Naive B cell (primary cell): Measurements from ENCODE around the gene POLR2C. TPM values are rescaled to one million over a fixed set of nuclear protein-coding genes. Genes with fewer than 3 reads are reported as not detected.
A peak's percentile ranks its signal among the peaks of the same experiment; 100 is the strongest.

ENCODE experiments used
- ATAC-seq, 2 donors: fragments of 150-1000 bp; cut with Tn5 transposase; 2 replicates each; pipeline ENCODE4 v1.10.0; 2021; ENCODE audit warnings: low read depth in 2 of 2, mild to moderate bottlenecking in 2 of 2, moderate library complexity in 2 of 2
- DNase-seq: peaks from one replicate; pipeline ENCODE4 v3.0.0; 2022
- H3K27ac Mint-ChIP-seq, 6 donors: one replicate each; pipeline ENCODE4 v1.8.0; 2020 to 2022; ENCODE audit warnings: mild to moderate bottlenecking in 6 of 6, mixed read lengths in 6 of 6, moderate library complexity in 5 of 6, inconsistent platforms in 2 of 6
- H3K27me3 Mint-ChIP-seq, 3 donors: one replicate each; pipeline ENCODE4 v1.8.0; 2021 to 2022; ENCODE audit warnings: mixed read lengths in 3 of 3, mild to moderate bottlenecking in 1 of 3
- H3K36me3 Mint-ChIP-seq, 2 donors: one replicate each; pipeline ENCODE4 v1.8.0; 2020 to 2022; ENCODE audit warnings: mixed read lengths in 2 of 2, inconsistent platforms in 1 of 2, mild to moderate bottlenecking in 1 of 2
- H3K4me1 Mint-ChIP-seq, 3 donors: one replicate each; pipeline ENCODE4 v1.8.0; 2020 to 2022; ENCODE audit warnings: mixed read lengths in 3 of 3, inconsistent platforms in 1 of 3, mild to moderate bottlenecking in 1 of 3, moderate library complexity in 1 of 3
- H3K4me3 Mint-ChIP-seq, 8 donors: one replicate each; pipeline ENCODE4 v1.8.0; 2020 to 2022; ENCODE audit warnings: mild to moderate bottlenecking in 8 of 8, mixed read lengths in 8 of 8, moderate library complexity in 8 of 8, inconsistent platforms in 2 of 8
- H3K9me3 Mint-ChIP-seq, 7 donors: one replicate each; pipeline ENCODE4 v1.8.0; 2020 to 2022; ENCODE audit warnings: mixed read lengths in 7 of 7, mild to moderate bottlenecking in 5 of 7, inconsistent platforms in 2 of 7, moderate library complexity in 1 of 7
- polyA plus RNA-seq, 6 donors: library from polyadenylated mRNA; unstranded; fragments of 300-500 nt; fragmentation: Illumina TruSeq; gene quantifications; one replicate each; pipeline ENCODE4 v1.2.3, GENCODE V29; 2021; ENCODE audit warnings: low read depth in 6 of 6

POLR2C gene
- polyA plus RNA-seq, 6 donors from 2014 or later: 33.6 to 59.9 (median 39.7) TPM

DNA sequence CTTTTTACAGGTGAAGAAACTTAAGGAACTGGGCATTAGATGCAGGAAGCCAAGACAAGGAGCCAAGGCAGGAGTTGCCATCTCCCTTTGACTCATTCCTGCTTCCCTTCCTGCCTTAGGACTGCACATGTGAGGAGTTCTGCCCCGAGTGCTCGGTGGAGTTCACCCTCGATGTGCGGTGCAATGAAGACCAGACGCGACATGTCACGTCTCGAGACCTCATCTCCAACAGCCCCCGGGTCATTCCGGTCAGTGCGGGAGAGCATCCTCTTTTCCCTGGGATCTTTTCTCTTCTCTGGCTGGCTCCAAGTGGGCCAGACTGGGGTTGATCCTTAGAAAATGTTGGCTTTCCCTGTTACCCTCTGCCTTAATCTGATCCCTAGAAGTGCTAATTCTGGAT, 6.6 kb downstream of the POLR2C start:
- no peak for ATAC-seq
- Mint-ChIP-seq H3K4me3 (peak overlapping the region in 1 of 8 donors; percentile 7), H3K27me3 (no peaks in the 10 kb centered on the region), H3K27ac (peak overlapping the region in 1 of 6 donors; percentile 30), H3K36me3 (peaks cover 0 to 23% of the 10 kb centered on the region in 2 donors), H3K9me3 (no peaks in the 10 kb centered on the region), H3K4me1 (peaks cover 9 to 18% (median 18%) of the 10 kb centered on the region in 3 donors)
- DNase-seq: no peak

DNA sequence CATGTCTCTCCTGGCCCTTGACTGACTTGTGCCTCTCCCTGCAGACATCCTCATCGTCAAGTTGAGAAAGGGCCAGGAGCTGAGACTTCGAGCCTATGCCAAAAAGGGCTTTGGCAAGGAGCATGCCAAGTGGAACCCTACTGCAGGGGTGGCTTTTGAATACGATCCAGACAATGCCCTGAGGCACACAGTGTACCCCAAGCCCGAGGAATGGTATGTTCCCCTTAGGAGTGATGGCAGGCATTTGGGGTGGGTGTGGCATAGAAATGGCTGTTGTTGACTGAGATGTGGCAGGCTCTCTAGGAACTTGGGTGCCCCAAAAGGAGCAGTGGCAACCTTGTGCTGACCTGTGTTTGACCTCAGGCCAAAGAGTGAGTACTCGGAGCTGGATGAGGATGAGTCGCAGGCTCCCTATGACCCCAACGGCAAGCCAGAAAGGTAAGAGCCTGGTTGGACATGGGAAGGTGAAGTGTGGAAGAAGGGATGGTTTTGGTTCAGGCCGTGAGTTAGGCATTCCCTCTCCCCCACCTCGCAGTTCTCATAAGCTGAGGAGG, 7.5 kb downstream of the POLR2C start:
- no peaks in the 10 kb centered on the region for H3K9me3 Mint-ChIP-seq
- peaks cover 1 to 11% (median 10%) of the 10 kb centered on the region in 3 donors for H3K4me1 Mint-ChIP-seq
- no peak for DNase-seq
- no peak overlapping the region for H3K27ac Mint-ChIP-seq
- H3K4me3 Mint-ChIP-seq: no peak overlapping the region
- no peak for ATAC-seq
- peaks cover 0 to 23% of the 10 kb centered on the region in 2 donors for H3K36me3 Mint-ChIP-seq
- no peaks in the 10 kb centered on the region for H3K27me3 Mint-ChIP-seq

- H3K36me3 Mint-ChIP-seq: peaks cover 0 to 23% of the 10 kb centered on the region in 2 donors
- no peak overlapping the region for H3K4me3 Mint-ChIP-seq
- no peak for DNase-seq
- H3K27me3 Mint-ChIP-seq: no peaks in the 10 kb centered on the region
- H3K4me1 Mint-ChIP-seq: peaks cover 6 to 11% (median 10%) of the 10 kb centered on the region in 3 donors
- no peaks in the 10 kb centered on the region for H3K9me3 Mint-ChIP-seq
- no peak overlapping the region for H3K27ac Mint-ChIP-seq
- ATAC-seq: no peak
Observed at GRCh38 chr16:57470711-57471110, 8.2 kb downstream of the POLR2C start.

DNA sequence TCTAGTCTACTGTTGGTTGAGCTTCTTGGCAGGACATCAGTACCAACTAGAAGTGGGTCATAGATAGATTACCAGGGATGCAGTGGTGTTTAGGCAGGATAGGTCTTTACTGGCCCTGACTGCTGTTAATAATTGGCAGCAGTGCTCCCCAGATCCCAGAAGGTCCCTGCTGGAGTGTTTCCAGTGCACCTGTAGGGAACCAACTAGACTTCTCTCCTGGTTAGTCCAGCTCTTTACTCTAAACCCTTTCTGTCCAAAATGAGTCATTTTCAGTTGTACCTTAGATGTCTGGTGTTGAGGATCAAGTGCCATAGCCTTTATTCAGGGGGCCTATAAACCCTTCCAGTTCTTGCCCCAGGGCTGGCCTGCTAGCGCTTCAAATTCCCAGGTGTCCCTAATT, 8.7 kb downstream of the POLR2C start:
- Mint-ChIP-seq H3K27ac (no peak overlapping the region), H3K4me3 (no peak overlapping the region), H3K36me3 (peaks cover 0 to 23% of the 10 kb centered on the region in 2 donors), H3K4me1 (peaks cover 11 to 15% (median 11%) of the 10 kb centered on the region in 3 donors), H3K9me3 (no peaks in the 10 kb centered on the region), H3K27me3 (no peaks in the 10 kb centered on the region)
- no peak for ATAC-seq
- DNase-seq: no peak

GRCh38 chr16:57471852-57472664, 9.6 kb downstream of the POLR2C start:
- DNase-seq (no peak), ATAC-seq (no peak)
- Mint-ChIP-seq H3K27me3 (no peaks in the 10 kb centered on the region), H3K9me3 (no peaks in the 10 kb centered on the region), H3K4me1 (peaks cover 17 to 20% (median 17%) of the 10 kb centered on the region in 3 donors), H3K27ac (peak overlapping the region in 3 of 6 donors; percentile 28 to 91 (median 65)), H3K4me3 (no peak overlapping the region), H3K36me3 (peaks cover 0 to 23% of the 10 kb centered on the region in 2 donors)

GRCh38 chr16:57472665-57473060, 10.2 kb downstream of the POLR2C start:
- H3K36me3 Mint-ChIP-seq: peaks cover 0 to 19% of the 10 kb centered on the region in 2 donors

DNA sequence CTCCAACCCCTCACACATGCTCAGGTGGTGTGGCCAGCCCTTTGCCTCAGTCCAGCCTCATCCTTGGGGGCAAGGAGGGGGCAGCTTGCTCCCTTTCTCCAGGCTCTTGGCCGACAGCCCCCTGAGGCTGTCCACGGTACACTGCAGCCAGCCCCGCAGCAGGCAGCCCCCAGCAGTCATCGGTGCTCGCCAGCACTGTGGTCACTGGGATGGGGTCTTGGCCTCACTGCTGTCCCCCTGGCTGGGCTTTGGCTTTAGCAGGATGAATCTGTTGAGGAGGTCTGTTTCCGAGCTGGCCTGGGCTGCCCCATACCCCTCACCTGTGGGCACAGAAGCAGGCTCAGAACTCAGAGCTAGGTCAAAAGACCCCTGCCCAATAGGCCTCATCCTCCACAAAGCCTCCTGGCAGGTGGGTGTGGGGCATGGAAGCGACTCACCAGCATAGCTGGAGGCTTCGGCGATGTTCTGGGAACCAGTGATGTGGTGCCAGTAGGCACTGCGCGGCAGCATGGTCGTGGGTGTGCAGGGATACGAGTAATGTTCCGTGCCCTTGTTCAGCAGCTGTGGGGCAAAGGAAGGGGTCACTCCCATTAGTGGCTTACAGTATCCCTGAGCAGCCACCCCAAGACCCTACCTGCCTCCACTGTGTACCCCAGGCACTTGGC, 10.8 kb downstream of the POLR2C start:
- no peak for DNase-seq
- no peak overlapping the region for H3K27ac Mint-ChIP-seq
- H3K4me1 Mint-ChIP-seq: peaks cover 19 to 27% (median 21%) of the 10 kb centered on the region in 3 donors
- peaks cover 0 to 13% of the 10 kb centered on the region in 2 donors for H3K36me3 Mint-ChIP-seq
- H3K4me3 Mint-ChIP-seq: no peak overlapping the region
- no peak for ATAC-seq
- no peaks in the 10 kb centered on the region for H3K27me3 Mint-ChIP-seq
- no peaks in the 10 kb centered on the region for H3K9me3 Mint-ChIP-seq

More at GRCh38 chr16:57472665-57473060, 10.2 kb downstream of the POLR2C start:
- Mint-ChIP-seq H3K27me3 (no peaks in the 10 kb centered on the region), H3K9me3 (no peaks in the 10 kb centered on the region), H3K4me3 (no peak overlapping the region), H3K27ac (peak overlapping the region in 2 of 6 donors; percentile 65 to 74), H3K4me1 (peaks cover 17 to 20% (median 20%) of the 10 kb centered on the region in 3 donors)
- no peak for DNase-seq
- ATAC-seq: no peak

DNA sequence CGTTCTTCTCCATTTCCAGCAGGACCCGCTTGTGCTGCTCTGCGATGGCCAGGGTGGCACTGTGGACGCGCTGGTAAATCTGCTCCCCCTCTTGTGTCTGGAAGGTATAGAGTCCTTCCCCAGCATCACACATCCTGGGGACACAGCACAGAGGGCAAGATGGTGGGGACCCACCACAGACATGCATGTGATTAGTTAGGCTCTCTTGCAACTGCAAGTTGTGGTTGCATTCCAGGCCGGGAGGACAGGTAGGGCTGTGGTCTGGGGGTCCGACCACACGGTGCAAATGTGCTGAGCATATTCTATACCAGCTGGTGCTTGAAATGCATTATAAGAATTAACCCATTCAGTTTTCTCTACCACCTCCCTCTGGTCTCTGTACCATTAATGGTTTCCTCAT, 11.4 kb downstream of the POLR2C start:
- ATAC-seq (no peak), DNase-seq (no peak)
- Mint-ChIP-seq H3K4me1 (peaks cover 21 to 33% (median 27%) of the 10 kb centered on the region in 3 donors), H3K27me3 (peaks cover 0 to 5% (median 0%) of the 10 kb centered on the region in 3 donors), H3K4me3 (no peak overlapping the region), H3K9me3 (no peaks in the 10 kb centered on the region), H3K27ac (peak overlapping the region in 1 of 6 donors; percentile 58), H3K36me3 (peaks cover 0 to 7% of the 10 kb centered on the region in 2 donors)

DNA sequence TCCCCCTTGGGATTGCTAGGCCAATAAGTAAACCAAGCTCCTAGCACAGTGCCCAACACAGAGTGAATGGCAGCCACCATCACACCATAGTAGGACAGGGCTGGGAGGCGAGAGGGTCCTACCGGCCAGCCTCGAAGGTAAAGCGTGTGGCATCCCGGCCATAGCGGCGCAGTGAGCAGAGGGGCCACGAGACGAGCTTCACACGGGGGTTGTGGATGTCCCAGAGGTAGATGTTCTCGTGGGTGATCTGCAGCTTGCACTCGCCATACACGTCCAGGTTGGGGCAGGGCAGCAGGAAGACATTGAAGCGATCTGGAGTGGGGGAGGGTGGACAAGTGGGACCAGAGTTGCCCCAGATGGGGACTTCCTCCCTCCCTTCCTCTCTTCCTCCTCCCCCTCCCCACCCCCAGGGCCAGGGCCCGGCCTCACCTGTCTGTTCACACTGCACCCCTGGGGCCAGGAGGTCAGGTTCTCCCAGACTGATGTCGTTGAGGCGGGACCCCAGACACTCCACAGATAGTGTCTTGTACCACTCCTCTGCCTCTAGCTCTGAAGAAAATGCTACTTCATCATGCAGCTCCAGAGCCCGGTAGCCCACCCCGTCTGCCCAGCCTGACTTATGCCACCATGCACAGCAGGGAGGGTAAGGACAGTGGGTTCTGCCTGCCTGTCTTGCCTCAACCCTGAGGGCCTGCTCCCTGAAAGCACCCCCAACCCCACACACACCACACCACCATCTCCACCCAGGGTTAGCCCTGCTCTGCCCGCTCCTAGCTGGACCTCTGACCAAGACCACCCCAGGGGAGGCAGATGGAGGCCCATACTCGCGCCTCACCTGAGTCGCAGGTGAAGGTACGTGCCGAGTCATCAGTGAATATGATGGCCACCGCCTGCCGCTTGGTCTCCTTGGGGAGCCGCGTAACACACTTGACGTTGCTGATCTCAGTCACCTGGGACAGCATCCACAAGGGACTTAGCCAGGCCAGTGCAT, 12.5 kb downstream of the POLR2C start:
- DNase-seq (no peak), ATAC-seq (no peak)
- Mint-ChIP-seq H3K27me3 (peaks cover 0 to 12% (median 8%) of the 10 kb centered on the region in 3 donors), H3K4me1 (peaks cover 26 to 41% (median 36%) of the 10 kb centered on the region in 3 donors), H3K36me3 (peaks cover 0 to 7% of the 10 kb centered on the region in 2 donors), H3K4me3 (peak overlapping the region in 2 of 8 donors; percentile 11 to 47), H3K9me3 (no peaks in the 10 kb centered on the region), H3K27ac (no peak overlapping the region)

GRCh38 chr16:57475711-57476339, 13.3 kb downstream of the POLR2C start:
- H3K36me3 Mint-ChIP-seq: peaks cover 0 to 7% of the 10 kb centered on the region in 2 donors
- H3K4me3 Mint-ChIP-seq: peak overlapping the region in 3 of 8 donors; percentile 9 to 65 (median 64)
- DNase-seq: peak; percentile 69
- H3K27ac Mint-ChIP-seq: peak overlapping the region in 1 of 6 donors; percentile 69
- peaks cover 0 to 20% (median 15%) of the 10 kb centered on the region in 3 donors for H3K27me3 Mint-ChIP-seq
- peak; percentile 83 to 88 for ATAC-seq
- peaks cover 26 to 44% (median 44%) of the 10 kb centered on the region in 3 donors for H3K4me1 Mint-ChIP-seq
- no peaks in the 10 kb centered on the region for H3K9me3 Mint-ChIP-seq

- Mint-ChIP-seq H3K9me3 (no peaks in the 10 kb centered on the region), H3K27me3 (peaks cover 7 to 28% (median 25%) of the 10 kb centered on the region in 3 donors), H3K36me3 (peaks cover 0 to 5% of the 10 kb centered on the region in 2 donors), H3K4me1 (peaks cover 25 to 50% (median 47%) of the 10 kb centered on the region in 3 donors), H3K27ac (peak overlapping the region in 1 of 6 donors; percentile 81), H3K4me3 (peak overlapping the region in 1 of 8 donors; percentile 45)
- ATAC-seq: no peak
- DNase-seq: no peak
Observed at GRCh38 chr16:57476546-57477410, 14.3 kb downstream of the POLR2C start.
